ENCODE data around the gene DCAF8L2.

DCAF8L2 gene

GRCh38 chrX:27796640-27797257 lies 206.6 kb downstream of the DCAF8L2 start:
- Histone ChIP-seq H2BK5ac (ENCODE audit: low read length) (no peak overlapping the region), H3K56ac (ENCODE audit: low read length) (no peak overlapping the region), H3K79me2 (ENCODE audit: control insufficient read depth, insufficient read depth, low read length) (no peaks in the 10 kb centered on the region), H3K18ac (ENCODE audit: low read length) (no peak overlapping the region), H3K79me1 (ENCODE audit: low read length) (no peaks in the 10 kb centered on the region), H2AK5ac (ENCODE audit: low read length) (no peak overlapping the region), H3K23ac (ENCODE audit: low read length) (no peak overlapping the region), H4K5ac (ENCODE audit: low read length) (no peak overlapping the region), H3K27ac (ENCODE audit: low read depth, low read length) (no peak overlapping the region), H3K4me3 (ENCODE audit: low read length) (no peak overlapping the region), H3K4me1 (ENCODE audit: control insufficient read depth, low read depth, low read length) (no peaks in the 10 kb centered on the region), H3K36me3 (ENCODE audit: control insufficient read depth, insufficient read depth, low read length) (no peaks in the 10 kb centered on the region), H3K9ac (ENCODE audit: low read length) (no peak overlapping the region), H2BK120ac (ENCODE audit: low read depth, low read length) (no peak overlapping the region), H4K8ac (ENCODE audit: low read depth, low read length) (no peak overlapping the region), H2BK15ac (replicated peaks; ENCODE audit: low read depth) (no peak overlapping the region), H3K4me2 (ENCODE audit: low read length) (no peak overlapping the region), H3K4ac (ENCODE audit: low read depth, low read length) (no peak overlapping the region), H3K27me3 (ENCODE audit: insufficient read depth, low read length, poor library complexity) (no peaks in the 10 kb centered on the region)
- DNase-seq, result no peak
- WGBS (ENCODE audit: extremely low coverage, insufficient coverage, low lambda C conversion rate), result no CpG with 5 or more reads among the region's 6 CpGs

DNA sequence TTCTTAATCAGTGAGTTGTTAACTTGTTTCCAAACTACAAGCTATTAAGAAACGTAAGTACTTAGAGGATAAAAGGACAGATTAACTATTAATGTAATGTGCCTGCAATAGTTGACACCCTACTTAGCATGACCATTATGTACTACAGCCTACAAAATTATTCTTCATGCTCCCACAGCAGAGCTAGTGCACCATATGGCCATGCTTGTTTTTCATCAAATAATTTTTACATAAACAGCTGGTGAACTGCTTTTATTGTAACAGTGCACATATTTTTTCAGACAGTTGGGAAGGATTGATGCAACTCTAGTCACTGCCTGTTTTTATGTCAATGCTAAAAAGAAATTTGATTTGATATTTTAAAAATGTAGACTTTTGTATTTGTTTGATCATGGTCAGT lies 207.4 kb downstream of the DCAF8L2 start:
- no peak overlapping the region for H4K5ac ChIP-seq (ENCODE audit: low read length)

More for the DNA sequence above, 207.4 kb downstream of the DCAF8L2 start:
- Histone ChIP-seq H3K23ac (ENCODE audit: low read length) (no peak overlapping the region), H3K27ac (ENCODE audit: low read depth, low read length) (no peak overlapping the region), H3K18ac (ENCODE audit: low read length) (no peak overlapping the region), H3K4me1 (ENCODE audit: control insufficient read depth, low read depth, low read length) (no peaks in the 10 kb centered on the region), H2BK120ac (ENCODE audit: low read depth, low read length) (no peak overlapping the region), H4K8ac (ENCODE audit: low read depth, low read length) (no peak overlapping the region), H3K79me2 (ENCODE audit: control insufficient read depth, insufficient read depth, low read length) (no peaks in the 10 kb centered on the region), H3K4me3 (ENCODE audit: low read length) (no peak overlapping the region), H3K36me3 (ENCODE audit: control insufficient read depth, insufficient read depth, low read length) (no peaks in the 10 kb centered on the region), H3K79me1 (ENCODE audit: low read length) (no peaks in the 10 kb centered on the region), H3K27me3 (ENCODE audit: insufficient read depth, low read length, poor library complexity) (no peaks in the 10 kb centered on the region), H2AK5ac (ENCODE audit: low read length) (no peak overlapping the region), H2BK15ac (replicated peaks; ENCODE audit: low read depth) (no peak overlapping the region), H3K4me2 (ENCODE audit: low read length) (no peak overlapping the region), H3K56ac (ENCODE audit: low read length) (no peak overlapping the region), H2BK5ac (ENCODE audit: low read length) (no peak overlapping the region), H3K4ac (ENCODE audit: low read depth, low read length) (no peak overlapping the region), H3K9ac (ENCODE audit: low read length) (no peak overlapping the region)
- no peak for DNase-seq
- no CpG with 5 or more reads among the region's 1 CpG for WGBS (ENCODE audit: extremely low coverage, insufficient coverage, low lambda C conversion rate)

All from mesendoderm (in vitro differentiated cells).